ENCODE measurements around the gene NANS. TPM values are rescaled to one million over a fixed set of nuclear protein-coding genes. Genes with fewer than 3 reads are reported as not detected.

NANS gene
- total and polyA plus RNA-seq, 10 of the 15 experiments (the other 5 are each of a cell fraction or from before 2014, with no cell fraction given) = 21.0 to 126 (median 52.3) TPM

- no peak for TF ChIP-seq PRDM15 (CRISPR knock-in tag; IDR thresholded peaks at IDR 0.05)
- no peak for TF ChIP-seq POLR2AphosphoS2 (IDR thresholded peaks at IDR 0.05; ENCODE audit: low read depth, low read length)
- no peak for TF ChIP-seq MTA3 (IDR thresholded peaks at IDR 0.05; ENCODE audit: borderline replicate concordance, low read length)
- no peak for TF ChIP-seq RFX5 (IDR thresholded peaks at IDR 0.05; ENCODE audit: low read depth, low read length)
- no peak for TF ChIP-seq KLF5 (IDR thresholded peaks at IDR 0.05; ENCODE audit: partially characterized antibody)
These were observed 12.6 kb upstream of the NANS start (continued) for GRCh38 chr9:98043915-98044314.

- Histone ChIP-seq H3K27me3 (replicated peaks in 1 of 2; ENCODE audit: control insufficient read depth in 2 of 2, insufficient read depth in 2 of 2, low read length in 1 of 2) (no peaks in the 10 kb centered on the region), H2AFZ (ENCODE audit: control insufficient read depth, low read depth, low read length) (peak overlapping the region; percentile 76), H3K79me2 (ENCODE audit: control insufficient read depth, insufficient read depth, low read length) (peaks cover 48% of the 10 kb centered on the region), H3K4me3 (peak overlapping the region; percentile 58), H3K4me2 (ENCODE audit: control insufficient read depth, insufficient read depth) (peak overlapping the region; percentile 68), H3K4me1 (ENCODE audit: control insufficient read depth, insufficient read depth, low read length) (peaks cover 11% of the 10 kb centered on the region; the same call in 1 of the 2 replicates), H3K36me3 (ENCODE audit: control insufficient read depth in 2 of 2, insufficient read depth in 2 of 2, low read length in 1 of 2) (no peaks in the 10 kb centered on the region), H3K9ac (ENCODE audit: control insufficient read depth, insufficient read depth, low read length) (peak overlapping the region; percentile 77), H3K9me3 (replicated peaks; ENCODE audit: control insufficient read depth, insufficient read depth, low read length) (peaks cover 5% of the 10 kb centered on the region; the same call in 2 of the 3 replicates), H4K20me1 (ENCODE audit: control insufficient read depth, insufficient read depth) (no peaks in the 10 kb centered on the region), H3K27ac (ENCODE audit: control insufficient read depth, insufficient read depth) (peak overlapping the region; percentile 88)
- ATAC-seq (peak; percentile 93), FAIRE-seq (peak; percentile 57), DNase-seq (ENCODE audit: low read depth, low spot score) (peak; percentile 84)
- ChIA-PET CTCF (interaction anchor here (0.9 to 4.5 kb wide), 9 partner anchors 8 to 123 kb away, joined by 3 to 29 read pairs (median 5); partner anchors contain the start of genes NANS and TRMO), POLR2A (interaction anchor here (0.6 to 2.3 kb wide), 9 partner anchors 8 to 211 kb away, joined by 3 to 16 read pairs (median 4); partner anchors contain the start of gene NANS), SMC1A (ENCODE audit: uncharacterized antibody, unreplicated experiment) (interaction anchor here (0.8 to 1.8 kb wide), 11 partner anchors 8 to 211 kb away, joined by 3 to 11 read pairs (median 5); partner anchors contain the start of genes ANP32B, NANS and TRIM14), RAD21 (ENCODE audit: unreplicated experiment) (interaction anchor here (0.8 to 1.3 kb wide), 4 partner anchors 11 to 218 kb away, joined by 3 to 9 read pairs (median 3); partner anchors contain the start of gene NANS)
- TSS peak; percentile 94 for BruUV-seq (replicated peaks)
- in situ Hi-C loops (cut with MboI) (no loop called here), intact Hi-C loops (cut with micrococcal nuclease; ENCODE audit: unreplicated experiment) (no loop called here)
- 0% methylated on average over 6 of the region's 6 CpGs for WGBS (ENCODE audit: insufficient coverage, insufficient replicate concordance, low lambda C conversion rate, missing lambda C conversion rate)
- TF ChIP-seq MAX (IDR thresholded peaks at IDR 0.05; ENCODE audit: low read depth, low read length) (peak; percentile 60; the same call in 1 of the 2 replicates), ZBTB11 (CRISPR knock-in tag; IDR thresholded peaks at IDR 0.05) (no peak), SREBF2 (IDR thresholded peaks at IDR 0.05; ENCODE audit: low read length) (no peak), RUNX3 (IDR thresholded peaks at IDR 0.05; ENCODE audit: low read length) (peak; percentile 37), POLR2A (IDR thresholded peaks at IDR 0.05; ENCODE audit: low read depth, low read length) (peak; percentile 54; the same call in 1 of the 2 replicates), ZNF207 (IDR thresholded peaks at IDR 0.05; ENCODE audit: borderline replicate concordance) (no peak), GABPA (IDR thresholded peaks at IDR 0.05; ENCODE audit: low read depth) (peak; percentile 89), PML (IDR thresholded peaks at IDR 0.05; ENCODE audit: low read length) (peak; percentile 83)
These were observed 11.0 kb upstream of the NANS start for GRCh38 chr9:98045234-98046179.

Measured in GM12878 (cell line).